ENCODE data around the gene RGS14.

DNA sequence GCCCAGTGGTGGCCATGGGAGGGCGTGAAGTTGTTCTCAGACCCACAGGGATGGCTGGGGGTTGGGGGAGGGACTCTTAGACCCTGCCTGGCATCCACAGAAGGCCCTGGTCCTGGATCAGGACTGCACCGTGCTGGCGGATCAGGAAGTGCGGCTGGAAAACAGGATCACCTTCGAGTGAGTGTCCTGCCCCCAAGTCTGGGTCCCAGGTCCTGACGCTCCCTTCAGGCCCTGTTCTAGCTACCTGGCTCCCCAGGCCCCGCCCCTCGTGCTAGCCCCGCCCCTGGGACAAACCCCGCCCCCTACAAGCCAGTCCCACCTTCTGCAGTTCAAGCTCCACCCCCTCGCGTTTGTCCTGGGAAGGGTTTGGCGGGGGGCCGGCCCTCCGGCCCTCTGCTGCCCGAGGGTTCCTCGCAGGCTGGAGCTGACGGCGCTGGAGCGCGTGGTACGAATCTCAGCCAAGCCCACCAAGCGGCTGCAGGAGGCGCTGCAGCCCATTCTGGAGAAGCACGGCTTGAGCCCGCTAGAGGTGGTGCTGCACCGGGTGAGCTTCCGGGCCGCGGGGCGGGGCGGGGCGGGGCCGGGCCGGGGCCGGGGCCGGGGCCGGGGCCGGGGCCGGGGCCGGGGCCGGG, 12.9 kb downstream of the RGS14 start:
- TF ChIP-seq, protein P1, sequence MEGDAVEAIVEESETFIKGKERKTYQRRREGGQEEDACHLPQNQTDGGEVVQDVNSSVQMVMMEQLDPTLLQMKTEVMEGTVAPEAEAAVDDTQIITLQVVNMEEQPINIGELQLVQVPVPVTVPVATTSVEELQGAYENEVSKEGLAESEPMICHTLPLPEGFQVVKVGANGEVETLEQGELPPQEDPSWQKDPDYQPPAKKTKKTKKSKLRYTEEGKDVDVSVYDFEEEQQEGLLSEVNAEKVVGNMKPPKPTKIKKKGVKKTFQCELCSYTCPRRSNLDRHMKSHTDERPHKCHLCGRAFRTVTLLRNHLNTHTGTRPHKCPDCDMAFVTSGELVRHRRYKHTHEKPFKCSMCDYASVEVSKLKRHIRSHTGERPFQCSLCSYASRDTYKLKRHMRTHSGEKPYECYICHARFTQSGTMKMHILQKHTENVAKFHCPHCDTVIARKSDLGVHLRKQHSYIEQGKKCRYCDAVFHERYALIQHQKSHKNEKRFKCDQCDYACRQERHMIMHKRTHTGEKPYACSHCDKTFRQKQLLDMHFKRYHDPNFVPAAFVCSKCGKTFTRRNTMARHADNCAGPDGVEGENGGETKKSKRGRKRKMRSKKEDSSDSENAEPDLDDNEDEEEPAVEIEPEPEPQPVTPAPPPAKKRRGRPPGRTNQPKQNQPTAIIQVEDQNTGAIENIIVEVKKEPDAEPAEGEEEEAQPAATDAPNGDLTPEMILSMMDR (conservative IDR thresholded peaks at IDR 0.05; ENCODE audit: low read length), result no peak
- no peak for TF ChIP-seq EZH2phosphoT487 (IDR thresholded peaks at IDR 0.05; ENCODE audit: borderline replicate concordance)
